H1 (cell line): ENCODE results near the gene ATP8B2.

ENCODE experiments used
- BACH1 ChIP-seq: IDR thresholded peaks from 2 replicates; pipeline ENCODE4 v1.6.1; 2012; ENCODE audit warnings: low read length, improper control_type of control experiment
- CREB1 ChIP-seq: IDR thresholded peaks from 2 replicates; pipeline ENCODE4 v1.6.1; 2012; ENCODE audit warnings: inconsistent platforms
- CTCF ChIP-seq, 3 experiments: IDR thresholded peaks; 1 replicate in 2 of 3; 2 replicates in 1 of 3; pipeline versions ENCODE4 v1.5.1 to v1.6.1; 2011; ENCODE audit warnings: low read length in 3 of 3, mild to moderate bottlenecking in 3 of 3, inconsistent platforms in 2 of 3, low read depth in 1 of 3, moderate library complexity in 1 of 3; ENCODE audit not compliant: insufficient read depth in 1 of 3; ENCODE audit errors: control extremely low read depth in 1 of 3
- EP300 ChIP-seq, 2 experiments: IDR thresholded peaks; 1 replicate in 1 of 2; 2 replicates in 1 of 2; pipeline ENCODE4 v1.6.1; 2011 to 2012; ENCODE audit warnings: low read depth in 2 of 2, low read length in 2 of 2, mild to moderate bottlenecking in 2 of 2, borderline replicate concordance in 1 of 2, inconsistent platforms in 1 of 2, moderate library complexity in 1 of 2
- MAX ChIP-seq: IDR thresholded peaks from 2 replicates; pipeline ENCODE4 v1.6.1; 2012; ENCODE audit warnings: inconsistent platforms
- NRF1 ChIP-seq: IDR thresholded peaks from 2 replicates; pipeline ENCODE4 v1.6.1; 2011; ENCODE audit warnings: mild to moderate bottlenecking, low read depth, low read length, improper control_type of control experiment
- PHF8 ChIP-seq: fragments of 200-600 bp; sonication (generic); conservative IDR thresholded peaks from 2 replicates; pipeline ENCODE4 v1.7.1; 2012; ENCODE audit warnings: low read depth, mild to moderate bottlenecking, inconsistent platforms, low read length, moderate library complexity
- RAD21 ChIP-seq, 2 experiments: IDR thresholded peaks in 1 of 2; conservative IDR thresholded peaks in 1 of 2; 2 replicates each; pipeline ENCODE4 v1.6.1; 2011; ENCODE audit warnings: low read depth in 2 of 2, low read length in 2 of 2, improper control_type of control experiment in 1 of 2, inconsistent platforms in 1 of 2, mild to moderate bottlenecking in 1 of 2, moderate library complexity in 1 of 2
- SIX5 ChIP-seq: IDR thresholded peaks from 2 replicates; pipeline ENCODE4 v1.6.1; 2011; ENCODE audit warnings: mild to moderate bottlenecking, low read depth, low read length

GRCh38 chr1:154386643-154387352, 61.5 kb downstream of the ATP8B2 start:
- TF ChIP-seq CTCF (IDR thresholded peaks at IDR 0.05; ENCODE audit: control extremely low read depth in 1 of 3, insufficient read depth in 1 of 3, low read depth in 1 of 3, low read length in 3 of 3) (no peak), BACH1 (no peak), SIX5 (no peak), EP300 (IDR thresholded peaks at IDR 0.05; ENCODE audit: borderline replicate concordance in 1 of 2, low read depth in 2 of 2, low read length in 2 of 2) (no peak), PHF8 (no peak), RAD21 (IDR thresholded peaks at IDR 0.05 in 1 of 2, conservative IDR thresholded peaks at IDR 0.05 in 1 of 2; ENCODE audit: low read depth in 2 of 2, low read length in 2 of 2) (no peak), CREB1 (no peak), NRF1 (no peak), MAX (no peak)
